H1 (cell line): ENCODE data around the gene TCF7L1. TPM values are rescaled to one million over a fixed set of nuclear protein-coding genes. Genes with fewer than 3 reads are reported as not detected.

Experiments
- FOSL1 ChIP-seq: IDR thresholded peaks from 2 replicates; pipeline ENCODE4 v1.6.1; 2011; ENCODE audit warnings: mild to moderate bottlenecking, low read depth, low read length, moderate library complexity; ENCODE audit not compliant: insufficient read depth
- HDAC2 ChIP-seq, 2 experiments: fragments of 300-600 bp in 1 of 2; sonication (generic) in 1 of 2; IDR thresholded peaks; 2 replicates each; pipeline ENCODE4 v1.6.1; 2011 to 2012; ENCODE audit warnings: low read depth in 2 of 2, low read length in 2 of 2, mild to moderate bottlenecking in 2 of 2, moderate library complexity in 2 of 2, borderline replicate concordance in 1 of 2, inconsistent platforms in 1 of 2
- SP4 ChIP-seq: IDR thresholded peaks from 2 replicates; pipeline ENCODE4 v1.6.1; 2012; ENCODE audit warnings: low read length, inconsistent platforms
- SUZ12 ChIP-seq: fragments of 200-600 bp; sonication (generic); IDR thresholded peaks from 2 replicates; pipeline ENCODE4 v1.6.1; 2012; ENCODE audit warnings: mild to moderate bottlenecking, inconsistent platforms, low read length, moderate library complexity, mixed read lengths
- polyA plus RNA-seq, 7 experiments: library from polyadenylated mRNA; depleted of rRNA in 3 of 7; stranded (reverse) in 5 of 7; unstranded in 2 of 7; fragments of >200 nt in 5 of 7; fragments of 200-250 nt in 2 of 7; gene quantifications; 1 replicate in 5 of 7; 2 replicates in 1 of 7; 4 replicates in 1 of 7; pipeline versions ENCODE4 v1.2.1 to v1.2.3, GENCODE V29; 2011 to 2013; ENCODE audit warnings: missing spikeins in 2 of 7, mixed read lengths in 2 of 7
- total RNA-seq: library from RNA; stranded (reverse); fragmentation: NEBNext Ultra II Directional; extraction: Animal tissue kit (Norgen Biotek cat#: 25700); gene quantifications from 2 replicates; pipeline ENCODE4 v1.2.1, GENCODE V29; 2021
- TF ChIP-seq, protein P1 (sequence below): IDR thresholded peaks from 2 replicates; pipeline ENCODE4 v1.6.1; 2012; ENCODE audit warnings: inconsistent platforms
- TF ChIP-seq, protein P2 (sequence below): IDR thresholded peaks from 2 replicates; pipeline ENCODE4 v1.6.1; 2011; ENCODE audit warnings: low read depth, mild to moderate bottlenecking, low read length; ENCODE audit not compliant: insufficient read depth

Gene TCF7L1
- total and polyA plus RNA-seq, 2 of the 8 experiments (the other 6 are each of a cell fraction or from before 2014, with no cell fraction given): 27.5 to 108 TPM

DNA sequence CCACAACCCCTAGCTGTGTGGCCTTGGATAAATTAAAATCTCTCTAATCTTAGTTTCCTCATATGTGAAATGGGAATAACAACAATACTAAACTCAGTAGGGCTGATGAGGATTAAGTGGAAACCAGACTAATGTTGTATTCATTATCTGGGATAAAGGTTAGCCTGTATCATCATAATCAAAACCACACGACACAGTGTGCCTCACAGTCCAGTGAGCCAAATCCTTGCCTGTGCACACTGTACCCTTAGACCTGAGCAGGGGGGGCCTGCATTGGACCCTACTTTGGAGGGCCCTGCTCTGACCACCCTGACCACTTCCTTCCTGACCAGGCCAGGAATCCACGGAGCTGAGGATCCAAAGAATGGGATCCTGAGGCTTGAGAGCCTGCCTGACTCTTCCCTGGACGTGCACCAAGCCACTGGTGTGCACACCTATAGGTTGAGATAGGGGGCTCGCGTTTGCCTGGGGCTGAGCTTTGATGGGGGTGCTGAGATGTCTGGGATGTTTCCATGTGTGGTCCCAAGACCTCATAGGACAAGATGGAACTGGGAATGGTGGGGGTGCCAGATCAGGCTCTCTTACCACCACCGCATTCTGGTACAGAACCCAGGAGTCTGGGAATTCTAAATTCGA is 124.9 kb downstream of the TCF7L1 start (continued):
- TF ChIP-seq, protein P1, sequence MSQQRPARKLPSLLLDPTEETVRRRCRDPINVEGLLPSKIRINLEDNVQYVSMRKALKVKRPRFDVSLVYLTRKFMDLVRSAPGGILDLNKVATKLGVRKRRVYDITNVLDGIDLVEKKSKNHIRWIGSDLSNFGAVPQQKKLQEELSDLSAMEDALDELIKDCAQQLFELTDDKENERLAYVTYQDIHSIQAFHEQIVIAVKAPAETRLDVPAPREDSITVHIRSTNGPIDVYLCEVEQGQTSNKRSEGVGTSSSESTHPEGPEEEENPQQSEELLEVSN: no peak
- TF ChIP-seq, protein P2, sequence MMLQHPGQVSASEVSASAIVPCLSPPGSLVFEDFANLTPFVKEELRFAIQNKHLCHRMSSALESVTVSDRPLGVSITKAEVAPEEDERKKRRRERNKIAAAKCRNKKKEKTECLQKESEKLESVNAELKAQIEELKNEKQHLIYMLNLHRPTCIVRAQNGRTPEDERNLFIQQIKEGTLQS: no peak
- TF ChIP-seq SP4 (no peak), SUZ12 (no peak), HDAC2 (IDR thresholded peaks at IDR 0.05; ENCODE audit: borderline replicate concordance in 1 of 2, low read depth in 2 of 2, low read length in 2 of 2) (no peak), FOSL1 (no peak)
- TF ChIP-seq, all 59 proteins: peak for 0
